ENCODE data around the gene EIF3A.

Gene EIF3A

GRCh38 chr10:118994321-118994720 is 86.3 kb downstream of the EIF3A start:
- ChIA-PET CTCF (no interaction called here), POLR2A (no interaction called here)
- DNase-seq (ENCODE audit: low read depth, low spot score), result no peak
- H3K4me3 ChIP-seq (ENCODE audit: low read depth, low read length), result no peak overlapping the region
- TF ChIP-seq CTCF (IDR thresholded peaks at IDR 0.05; ENCODE audit: insufficient read depth, low read length, missing control alignments), result no peak

GRCh38 chr10:118993214-118993613 is 87.4 kb downstream of the EIF3A start:
- no peak for TF ChIP-seq CTCF (IDR thresholded peaks at IDR 0.05; ENCODE audit: insufficient read depth, low read length, missing control alignments)
- no peak overlapping the region for H3K4me3 ChIP-seq (ENCODE audit: low read depth, low read length)
- POLR2A ChIA-PET, result no interaction called here
- DNase-seq (ENCODE audit: low read depth, low spot score), result no peak
- CTCF ChIA-PET, result interaction anchor here (0.8 kb wide), 1 partner anchor 8 kb away, joined by 3 read pairs; no protein-coding TSS in a partner anchor

- TF ChIP-seq CTCF (IDR thresholded peaks at IDR 0.05; ENCODE audit: insufficient read depth, low read length, missing control alignments), result no peak
- POLR2A ChIA-PET, result no interaction called here
- CTCF ChIA-PET, result no interaction called here
- no peak for DNase-seq (ENCODE audit: low read depth, low spot score)
- H3K4me3 ChIP-seq (ENCODE audit: low read depth, low read length), result no peak overlapping the region
Observed at GRCh38 chr10:118992496-118992895, 88.1 kb downstream of the EIF3A start.

GRCh38 chr10:118990326-118990725 is 90.3 kb downstream of the EIF3A start:
- ChIA-PET POLR2A (no interaction called here), CTCF (no interaction called here)
- TF ChIP-seq CTCF (IDR thresholded peaks at IDR 0.05; ENCODE audit: insufficient read depth, low read length, missing control alignments), result no peak
- H3K4me3 ChIP-seq (ENCODE audit: low read depth, low read length), result no peak overlapping the region
- no peak for DNase-seq (ENCODE audit: low read depth, low spot score)

- ChIA-PET CTCF (no interaction called here), POLR2A (no interaction called here)
- no peak for DNase-seq (ENCODE audit: low read depth, low spot score)
Observed at GRCh38 chr10:118986815-118987790, 93.5 kb downstream of the EIF3A start.

More at GRCh38 chr10:118986815-118987790, 93.5 kb downstream of the EIF3A start:
- H3K4me3 ChIP-seq (ENCODE audit: low read depth, low read length), result no peak overlapping the region
- no peak for TF ChIP-seq CTCF (IDR thresholded peaks at IDR 0.05; ENCODE audit: insufficient read depth, low read length, missing control alignments)

All from AG04449 (cell line).